KMS-11 (cell line): ENCODE data around the gene PTPN6.

Experiments
- H2AFZ ChIP-seq: fragments of 200-600 bp; sonication (generic); 2 replicates; pipeline ENCODE4 v1.6.1; 2016; ENCODE audit warnings: antibody characterized with exemption, mixed run types, low read depth
- H3K27ac ChIP-seq: fragments of 200-600 bp; sonication (generic); 2 replicates; pipeline ENCODE4 v1.6.1; 2016; ENCODE audit warnings: mild to moderate bottlenecking, mixed run types
- H3K27me3 ChIP-seq: fragments of 200-600 bp; sonication (generic); 2 replicates; pipeline ENCODE4 v1.6.1; 2017; ENCODE audit warnings: mild to moderate bottlenecking, low read depth, mixed run types, moderate library complexity; ENCODE audit not compliant: insufficient read depth
- H3K36me3 ChIP-seq: fragments of 200-600 bp; sonication (generic); 2 replicates; pipeline ENCODE4 v1.6.1; 2017; ENCODE audit warnings: mild to moderate bottlenecking, mixed run types; ENCODE audit not compliant: insufficient read depth
- H3K4me1 ChIP-seq: fragments of 200-600 bp; sonication (generic); 2 replicates; pipeline ENCODE4 v1.6.1; 2016; ENCODE audit warnings: mild to moderate bottlenecking, low read depth, mixed run types; ENCODE audit not compliant: poor library complexity, severe bottlenecking
- H3K4me2 ChIP-seq: fragments of 200-600 bp; sonication (generic); 2 replicates; pipeline ENCODE4 v1.7.0; 2016; ENCODE audit warnings: mild to moderate bottlenecking, mixed run types
- H3K4me3 ChIP-seq: fragments of 200-600 bp; sonication (generic); IDR thresholded peaks from 2 replicates; pipeline ENCODE4 v1.6.1; 2017; ENCODE audit warnings: low read depth, low read length, mixed read lengths; ENCODE audit not compliant: insufficient read depth
- H3K79me2 ChIP-seq: fragments of 200-600 bp; sonication (generic); 2 replicates; pipeline ENCODE4 v1.6.1; 2016; ENCODE audit warnings: low read depth, mixed run types; ENCODE audit not compliant: insufficient read depth
- H3K9ac ChIP-seq: fragments of 200-600 bp; sonication (generic); 2 replicates; pipeline ENCODE4 v1.6.1; 2016; ENCODE audit warnings: mild to moderate bottlenecking, mixed run types
- H4K20me1 ChIP-seq: fragments of 200-600 bp; sonication (generic); 2 replicates; pipeline ENCODE4 v1.6.1; 2016; ENCODE audit warnings: mild to moderate bottlenecking, mixed run types; ENCODE audit not compliant: insufficient read depth
- CTCF ChIP-seq: fragments of 200-600 bp; sonication (generic); conservative IDR thresholded peaks from 2 replicates; pipeline ENCODE4 v1.6.1; 2017; ENCODE audit warnings: low read depth, mild to moderate bottlenecking, antibody characterized with exemption, low read length, moderate library complexity, mixed read lengths

The PTPN6 gene

GRCh38 chr12:6956021-6956727 lies 5.0 kb downstream of the PTPN6 start:
- H3K9ac ChIP-seq = no peak overlapping the region
- no peak for TF ChIP-seq CTCF
- no peak overlapping the region for H3K27ac ChIP-seq
- no peaks in the 10 kb centered on the region for H3K36me3 ChIP-seq
- H3K79me2 ChIP-seq = no peaks in the 10 kb centered on the region
- peaks cover 22% of the 10 kb centered on the region for H3K4me1 ChIP-seq
- no peak overlapping the region for H3K4me3 ChIP-seq
- H3K27me3 ChIP-seq = no peaks in the 10 kb centered on the region
- H4K20me1 ChIP-seq = no peaks in the 10 kb centered on the region
- H3K4me2 ChIP-seq = no peak overlapping the region
- H2AFZ ChIP-seq = no peak overlapping the region

GRCh38 chr12:6957151-6957701 lies 6.1 kb downstream of the PTPN6 start:
- Histone ChIP-seq H3K27ac (no peak overlapping the region), H3K9ac (no peak overlapping the region), H4K20me1 (no peaks in the 10 kb centered on the region), H3K36me3 (no peaks in the 10 kb centered on the region), H2AFZ (no peak overlapping the region), H3K27me3 (no peaks in the 10 kb centered on the region), H3K4me3 (no peak overlapping the region), H3K79me2 (no peaks in the 10 kb centered on the region), H3K4me1 (peaks cover 22% of the 10 kb centered on the region), H3K4me2 (no peak overlapping the region)
- TF ChIP-seq CTCF = no peak

GRCh38 chr12:6957741-6958608 lies 6.8 kb downstream of the PTPN6 start:
- H3K4me2 ChIP-seq = no peak overlapping the region
- H3K27ac ChIP-seq = no peak overlapping the region
- H3K9ac ChIP-seq = no peak overlapping the region
- H2AFZ ChIP-seq = no peak overlapping the region
- no peaks in the 10 kb centered on the region for H3K36me3 ChIP-seq
- H4K20me1 ChIP-seq = no peaks in the 10 kb centered on the region
- H3K79me2 ChIP-seq = no peaks in the 10 kb centered on the region
- no peak for TF ChIP-seq CTCF
- peaks cover 18% of the 10 kb centered on the region for H3K4me1 ChIP-seq
- H3K27me3 ChIP-seq = no peaks in the 10 kb centered on the region
- H3K4me3 ChIP-seq = no peak overlapping the region

- no peaks in the 10 kb centered on the region for H3K79me2 ChIP-seq
- peaks cover 11% of the 10 kb centered on the region for H3K4me1 ChIP-seq
- no peak overlapping the region for H3K27ac ChIP-seq
- H3K27me3 ChIP-seq = no peaks in the 10 kb centered on the region
- no peak overlapping the region for H3K9ac ChIP-seq
- no peak overlapping the region for H2AFZ ChIP-seq
- H4K20me1 ChIP-seq = no peaks in the 10 kb centered on the region
- no peak overlapping the region for H3K4me2 ChIP-seq
- H3K36me3 ChIP-seq = no peaks in the 10 kb centered on the region
- TF ChIP-seq CTCF = no peak
- H3K4me3 ChIP-seq = no peak overlapping the region
These were observed 7.5 kb downstream of the PTPN6 start for GRCh38 chr12:6958609-6959057.
